ENCODE measurements around the gene TPD52L1. TPM values are rescaled to one million over a fixed set of nuclear protein-coding genes. Genes with fewer than 3 reads are reported as not detected.

Gene TPD52L1
- total and polyA plus RNA-seq, 2 of the 4 experiments (the other 2 are of a cell fraction) = 10.2 to 13.5 TPM

DNA sequence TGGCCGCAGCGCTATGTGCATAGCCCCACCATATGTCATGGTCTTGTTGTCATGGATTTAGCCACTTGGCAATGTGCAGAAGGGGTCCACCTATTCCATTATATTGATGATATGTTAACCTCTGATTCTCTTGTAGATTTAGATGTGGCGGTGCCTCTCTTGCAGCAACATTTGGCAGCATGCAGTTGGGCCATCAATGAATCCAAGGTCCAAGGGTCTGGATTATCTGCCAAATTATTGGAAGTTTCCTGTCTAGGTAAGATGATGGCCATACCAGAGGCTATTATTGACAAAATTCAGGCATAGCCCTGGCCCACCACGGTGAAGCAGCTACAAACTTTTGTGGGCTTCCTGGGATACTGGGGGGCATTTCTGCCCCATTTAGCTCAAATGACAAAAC lies 116.8 kb downstream of the TPD52L1 start:
- Histone ChIP-seq H2AK9ac (replicated peaks; ENCODE audit: low read depth, low read length, poor library complexity) (no peak overlapping the region), H2AFZ (replicated peaks; ENCODE audit: low read length, poor library complexity) (no peak overlapping the region), H3K9ac (ENCODE audit: low read depth, low read length) (no peak overlapping the region), H4K20me1 (ENCODE audit: insufficient read depth, low read length) (no peaks in the 10 kb centered on the region), H2BK20ac (ENCODE audit: low read depth, low read length) (no peak overlapping the region), H3K27ac (ENCODE audit: insufficient read depth, low read length) (no peak overlapping the region), H2BK15ac (ENCODE audit: low read depth, low read length) (no peak overlapping the region), H3K56ac (ENCODE audit: extremely low read depth, insufficient read depth, low read length) (no peak overlapping the region), H3K27me3 (ENCODE audit: control insufficient read depth, insufficient read depth, low read length) (no peaks in the 10 kb centered on the region), H4K5ac (ENCODE audit: low read depth, low read length) (no peak overlapping the region), H3K9me1 (ENCODE audit: insufficient read depth, low read length) (no peaks in the 10 kb centered on the region), H2BK120ac (ENCODE audit: low read depth, low read length) (no peak overlapping the region), H3K4me3 (ENCODE audit: insufficient read depth, low read depth, low read length) (no peak overlapping the region), H4K8ac (ENCODE audit: low read depth in 2 of 2, low read length in 2 of 2) (no peak overlapping the region), H2AK5ac (ENCODE audit: low read depth, low read length) (no peak overlapping the region), H3K79me1 (ENCODE audit: low read depth in 1 of 2, low read length in 2 of 2) (no peaks in the 10 kb centered on the region), H3K18ac (ENCODE audit: low read depth, low read length) (no peak overlapping the region), H2BK5ac (ENCODE audit: low read depth, low read length, poor library complexity, severe bottlenecking) (no peak overlapping the region), H3K9me3 (ENCODE audit: control insufficient read depth, insufficient read depth, low read length) (no peaks in the 10 kb centered on the region), H3K36me3 (ENCODE audit: control insufficient read depth, insufficient read depth, low read length) (peaks cover 18% of the 10 kb centered on the region), H3K4me2 (ENCODE audit: low read depth, low read length) (no peak overlapping the region), H4K91ac (ENCODE audit: insufficient read depth, low read depth, low read length) (no peak overlapping the region), H3K23ac (ENCODE audit: low read depth, low read length) (no peak overlapping the region), H3K14ac (replicated peaks; ENCODE audit: low read depth, low read length) (no peak overlapping the region), H3K4ac (ENCODE audit: low read depth, low read length) (no peak overlapping the region), H3K4me1 (ENCODE audit: control insufficient read depth, insufficient read depth, low read length) (no peaks in the 10 kb centered on the region)
- in situ Hi-C loops (cut with MboI; ENCODE audit: low sequenced_read_pairs) = loop anchor here (10.0 kb wide), 1 partner anchor 396 kb away; no protein-coding TSS in a partner anchor
- POLR2A ChIA-PET (ENCODE audit: unreplicated experiment) = no interaction called here
- CTCF ChIA-PET = no interaction called here
- TF ChIP-seq BHLHE40 (IDR thresholded peaks at IDR 0.05; ENCODE audit: low read depth, low read length) (no peak), SMC3 (IDR thresholded peaks at IDR 0.05; ENCODE audit: low read depth, low read length) (no peak), NFE2L2 (IDR thresholded peaks at IDR 0.05; ENCODE audit: low read depth, low read length) (no peak), CHD1 (IDR thresholded peaks at IDR 0.05; ENCODE audit: low read depth, low read length) (no peak)
- ATAC-seq (ENCODE audit: low read depth) (no peak), DNase-seq (no peak)
- BruUV-seq (replicated peaks) = no TSS peak
- dilution Hi-C loops (cut with HindIII; ENCODE audit: low sequenced_read_pairs, unreplicated experiment) = no loop called here
- no CpG with 5 or more reads among the region's 4 CpGs for WGBS, 2 experiments (ENCODE audit: extremely low coverage in 2 of 2, insufficient read length in 1 of 2)
- intact Hi-C loops (cut with micrococcal nuclease) = no loop called here

Measured in IMR-90 (cell line).